Breast epithelium (tissue), 3 donors: ENCODE measurements around the gene SLC5A10.

ENCODE experiments used
- POLR2A ChIP-seq: fragments of 450-650 bp; IDR thresholded peaks from one replicate; pipeline ENCODE4 v1.6.1; 2016; ENCODE audit warnings: antibody characterized with exemption, mild to moderate bottlenecking, moderate library complexity
- POLR2AphosphoS5 ChIP-seq, 3 donors: sonication (generic); formaldehyde crosslinking; IDR thresholded peaks; one replicate each; pipeline ENCODE4 v1.6.1; 2017; ENCODE audit warnings: antibody characterized with exemption in 3 of 3

DNA sequence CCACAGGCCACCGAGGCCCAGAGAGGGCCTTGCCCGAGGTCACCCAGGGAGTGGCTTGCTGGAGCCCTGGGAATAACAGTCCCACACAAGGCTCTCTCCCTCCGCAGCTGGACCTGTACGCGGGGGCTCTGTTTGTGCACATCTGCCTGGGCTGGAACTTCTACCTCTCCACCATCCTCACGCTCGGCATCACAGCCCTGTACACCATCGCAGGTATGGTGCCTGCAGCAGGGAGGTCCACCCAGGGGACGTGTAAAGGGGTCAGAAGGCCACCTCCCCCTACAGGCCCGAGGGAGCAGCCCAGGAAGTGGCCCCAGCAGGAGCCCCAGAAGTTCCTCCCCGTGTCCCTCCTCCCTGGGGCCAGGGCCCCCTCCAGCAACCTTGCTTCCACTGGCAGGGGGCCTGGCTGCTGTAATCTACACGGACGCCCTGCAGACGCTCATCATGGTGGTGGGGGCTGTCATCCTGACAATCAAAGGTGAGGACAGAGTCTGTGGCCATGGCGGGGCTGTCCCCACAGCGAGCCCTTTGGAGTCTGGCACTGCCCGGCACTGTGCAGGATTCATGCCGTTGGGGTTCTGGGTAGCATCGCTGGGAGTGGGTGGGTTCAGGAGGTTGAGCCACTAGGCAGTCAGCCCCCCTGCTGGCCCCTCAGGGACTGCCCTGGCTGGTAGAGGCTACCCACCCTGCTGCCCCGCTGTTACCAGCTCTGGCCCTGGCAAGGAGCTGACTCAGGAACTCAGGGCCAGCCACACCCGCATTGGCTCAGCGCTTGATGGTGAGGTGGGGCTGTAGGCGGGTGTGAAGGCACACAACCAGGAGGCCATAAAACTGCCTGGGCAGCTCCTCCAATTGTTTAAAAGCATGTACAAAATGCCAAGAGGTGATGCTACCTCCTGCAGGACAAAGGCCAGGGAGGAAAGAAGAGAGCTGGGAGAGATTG, 17.3 kb downstream of the SLC5A10 start:
- TF ChIP-seq POLR2A (no peak), POLR2AphosphoS5 (IDR thresholded peaks at IDR 0.05) (no peak)
